OCI-LY1 (cell line): Measurements from ENCODE around the gene FCER1A.
"Not testable (repeated sequence)": the region's sequence is repeated elsewhere in the genome, so short reads cannot be mapped to it uniquely, and the experiment has no call there.

ENCODE experiments used
- H2AFZ ChIP-seq: fragments of 200-600 bp; sonication (generic), shearing (Covaris generic); 2 replicates; pipeline ENCODE4 v1.6.0; 2014; ENCODE audit warnings: antibody characterized with exemption, mild to moderate bottlenecking, low read length
- H3F3A ChIP-seq: fragments of 200-600 bp; sonication (generic), shearing (Covaris generic); 2 replicates; pipeline ENCODE4 v1.6.0; 2014; ENCODE audit warnings: mild to moderate bottlenecking, antibody characterized with exemption, low read length, moderate library complexity; ENCODE audit not compliant: insufficient read depth
- H3K27ac ChIP-seq: fragments of 200-600 bp; sonication (generic); 2 replicates; pipeline ENCODE4 v1.5.1; 2014; ENCODE audit warnings: low read length, mixed run types, mild to moderate bottlenecking, low read depth; ENCODE audit not compliant: poor library complexity, severe bottlenecking
- H3K27me3 ChIP-seq: fragments of 200-600 bp; sonication (generic); 2 replicates; pipeline ENCODE4 v1.6.0; 2014; ENCODE audit warnings: antibody characterized with exemption, mild to moderate bottlenecking, low read length, moderate library complexity; ENCODE audit not compliant: insufficient read depth
- H3K36me3 ChIP-seq: fragments of 200-600 bp; sonication (generic); 2 replicates; pipeline ENCODE4 v1.6.1; 2014; ENCODE audit warnings: mild to moderate bottlenecking, antibody characterized with exemption, low read length, moderate library complexity, mixed read lengths; ENCODE audit not compliant: insufficient read depth
- H3K4me1 ChIP-seq: fragments of 200-600 bp; sonication (generic); 2 replicates; pipeline ENCODE4 v1.5.1; 2014; ENCODE audit warnings: mild to moderate bottlenecking, low read length, moderate library complexity; ENCODE audit not compliant: insufficient read depth, severe bottlenecking
- H3K4me2 ChIP-seq: fragments of 200-600 bp; sonication (generic), shearing (Covaris generic); 2 replicates; pipeline ENCODE4 v1.6.1; 2014; ENCODE audit warnings: low read length
- H3K4me3 ChIP-seq: fragments of 200-600 bp; sonication (generic); 2 replicates; pipeline ENCODE4 v1.5.1; 2014; ENCODE audit warnings: low read length, low read depth, mild to moderate bottlenecking, mixed read lengths; ENCODE audit not compliant: poor library complexity, severe bottlenecking
- H3K79me2 ChIP-seq: fragments of 200-600 bp; shearing (Covaris generic); 2 replicates; pipeline ENCODE4 v1.6.1; 2016; ENCODE audit warnings: mixed run types, low read length, mixed read lengths; ENCODE audit not compliant: insufficient read depth
- H3K9ac ChIP-seq: fragments of 200-600 bp; sonication (generic), shearing (Covaris generic); 2 replicates; pipeline ENCODE4 v1.6.1; 2014; ENCODE audit warnings: mild to moderate bottlenecking, low read length, mixed read lengths
- H3K9me2 ChIP-seq: fragments of 200-600 bp; sonication (generic), shearing (Covaris generic); 2 replicates; pipeline ENCODE4 v1.6.1; 2014; ENCODE audit warnings: low read depth, mild to moderate bottlenecking, low read length, mixed read lengths
- H3K9me3 ChIP-seq: fragments of 200-600 bp; shearing (Covaris generic); 2 replicates; pipeline ENCODE4 v1.6.1; 2014; ENCODE audit warnings: low read length, mixed read lengths
- H4K20me1 ChIP-seq: fragments of 200-600 bp; sonication (generic), shearing (Covaris generic); 2 replicates; pipeline ENCODE4 v1.6.0; 2016; ENCODE audit warnings: mild to moderate bottlenecking, low read length; ENCODE audit not compliant: insufficient read depth
- CTCF ChIP-seq: fragments of 200-600 bp; sonication (generic), shearing (Covaris generic); IDR thresholded peaks from 2 replicates; pipeline ENCODE4 v1.5.1; 2017; ENCODE audit warnings: mild to moderate bottlenecking, antibody characterized with exemption, low read length, moderate library complexity, mixed read lengths
- EZH2 ChIP-seq: fragments of 200-600 bp; sonication (generic), shearing (Covaris generic); IDR thresholded peaks from 2 replicates; pipeline ENCODE4 v1.8.0; 2017; ENCODE audit warnings: borderline replicate concordance, mixed run types, mild to moderate bottlenecking, antibody characterized with exemption, low read length, moderate library complexity, mixed read lengths

The FCER1A gene

GRCh38 chr1:159339536-159339935 lies 37.4 kb downstream of the FCER1A start:
- Histone ChIP-seq H3K9me3 (no peaks in the 10 kb centered on the region), H3K4me1 (no peaks in the 10 kb centered on the region)
- no peak for TF ChIP-seq EZH2
- no peak for TF ChIP-seq CTCF

GRCh38 chr1:159341736-159342135 lies 39.6 kb downstream of the FCER1A start:
- Histone ChIP-seq H3K9me3 (no peaks in the 10 kb centered on the region), H3F3A (no peaks in the 10 kb centered on the region), H4K20me1 (no peaks in the 10 kb centered on the region), H3K4me1 (no peaks in the 10 kb centered on the region), H3K27me3 (no peaks in the 10 kb centered on the region), H2AFZ (no peak overlapping the region), H3K9me2 (no peaks in the 10 kb centered on the region), H3K36me3 (no peaks in the 10 kb centered on the region), H3K27ac (no peak overlapping the region), H3K9ac (no peak overlapping the region), H3K4me2 (no peak overlapping the region), H3K4me3 (no peak overlapping the region), H3K79me2 (no peaks in the 10 kb centered on the region)
- TF ChIP-seq CTCF (no peak), EZH2 (no peak)

More at GRCh38 chr1:159339536-159339935, 37.4 kb downstream of the FCER1A start:
- Histone ChIP-seq H3K79me2 (no peaks in the 10 kb centered on the region), H4K20me1 (no peaks in the 10 kb centered on the region), H3K27ac (no peak overlapping the region), H3F3A (no peaks in the 10 kb centered on the region), H3K9ac (no peak overlapping the region), H3K4me2 (no peak overlapping the region), H3K4me3 (no peak overlapping the region), H3K9me2 (no peaks in the 10 kb centered on the region), H3K36me3 (no peaks in the 10 kb centered on the region), H3K27me3 (no peaks in the 10 kb centered on the region), H2AFZ (no peak overlapping the region)

- Histone ChIP-seq H3K4me2 (no peak overlapping the region), H2AFZ (no peak overlapping the region), H3K9me3 (no peaks in the 10 kb centered on the region), H3F3A (no peaks in the 10 kb centered on the region), H3K9ac (no peak overlapping the region), H3K79me2 (no peaks in the 10 kb centered on the region), H3K36me3 (no peaks in the 10 kb centered on the region), H3K4me3 (no peak overlapping the region), H3K27ac (no peak overlapping the region), H3K9me2 (no peaks in the 10 kb centered on the region), H4K20me1 (no peaks in the 10 kb centered on the region), H3K4me1 (no peaks in the 10 kb centered on the region), H3K27me3 (no peaks in the 10 kb centered on the region)
- TF ChIP-seq EZH2 (no peak), CTCF (no peak)
These were observed 40.8 kb downstream of the FCER1A start for GRCh38 chr1:159342761-159343425.

GRCh38 chr1:159349374-159349773 lies 47.2 kb downstream of the FCER1A start:
- H3K27me3 ChIP-seq, H3K4me3 ChIP-seq, H3K79me2 ChIP-seq, H3K9me2 ChIP-seq, H3K27ac ChIP-seq, H3K4me2 ChIP-seq, H3K9me3 ChIP-seq, H2AFZ ChIP-seq, H4K20me1 ChIP-seq, H3F3A ChIP-seq, H3K4me1 ChIP-seq, H3K9ac ChIP-seq, H3K36me3 ChIP-seq: not testable (repeated sequence)
